D721Med (cell line): ENCODE data around the gene KLHL6.
"Not testable (repeated sequence)": the region's sequence is repeated elsewhere in the genome, so short reads cannot be mapped to it uniquely, and the experiment has no call there.

Experiments
- DNase-seq: peaks from one replicate; pipeline ENCODE4 v3.0.0; 2011; ENCODE audit warnings: low spot score; ENCODE audit not compliant: insufficient read length
- FAIRE-seq: peaks from 2 replicates; lab custom pipeline; 2011; peaks lifted over from hg19 to GRCh38; lab: Jason Lieb, UNC
- CTCF ChIP-seq: IDR thresholded peaks from 2 replicates; pipeline ENCODE4 v1.5.1; 2012; ENCODE audit warnings: mild to moderate bottlenecking, control low read depth; ENCODE audit not compliant: insufficient read depth; ENCODE audit errors: missing control alignments

Gene KLHL6

GRCh38 chr3:183524476-183524875, 31.0 kb downstream of the KLHL6 start:
- no peak for TF ChIP-seq CTCF
- FAIRE-seq = no peak
- DNase-seq = no peak

GRCh38 chr3:183520741-183521556, 34.6 kb downstream of the KLHL6 start:
- not testable (repeated sequence) for FAIRE-seq, DNase-seq

- FAIRE-seq = not testable (repeated sequence)
Observed at GRCh38 chr3:183520295-183520694, 35.2 kb downstream of the KLHL6 start.

GRCh38 chr3:183519891-183520290, 35.6 kb downstream of the KLHL6 start:
- DNase-seq (no peak), FAIRE-seq (no peak)
- TF ChIP-seq CTCF = no peak

More at GRCh38 chr3:183520295-183520694, 35.2 kb downstream of the KLHL6 start:
- DNase-seq = not testable (repeated sequence)

- FAIRE-seq (no peak), DNase-seq (no peak)
- TF ChIP-seq CTCF = no peak
Observed at GRCh38 chr3:183518491-183519251, 36.8 kb downstream of the KLHL6 start.

- TF ChIP-seq CTCF = no peak
- FAIRE-seq = no peak
- DNase-seq = no peak
Observed at GRCh38 chr3:183517607-183518006, 37.9 kb downstream of the KLHL6 start.

GRCh38 chr3:183515968-183516851, 39.3 kb downstream of the KLHL6 start:
- FAIRE-seq = no peak
- TF ChIP-seq CTCF = no peak
- DNase-seq = no peak
